OCI-LY1 (cell line): Measurements from ENCODE around the gene CIDEB.

Source experiments
- CTCF ChIP-seq: fragments of 200-600 bp; sonication (generic), shearing (Covaris generic); IDR thresholded peaks from 2 replicates; pipeline ENCODE4 v1.5.1; 2017; ENCODE audit warnings: mild to moderate bottlenecking, antibody characterized with exemption, low read length, moderate library complexity, mixed read lengths
- EZH2 ChIP-seq: fragments of 200-600 bp; sonication (generic), shearing (Covaris generic); IDR thresholded peaks from 2 replicates; pipeline ENCODE4 v1.8.0; 2017; ENCODE audit warnings: borderline replicate concordance, mixed run types, mild to moderate bottlenecking, antibody characterized with exemption, low read length, moderate library complexity, mixed read lengths

GRCh38 chr14:24309538-24310264 lies 1.9 kb upstream of the CIDEB start, which contains the start of gene LTB4R2:
- TF ChIP-seq CTCF (no peak), EZH2 (no peak)
